Right forelimb (tissue), 1 donor: ENCODE measurements around the gene ARIH1.

Source experiments
- DNase-seq: peaks from one replicate; pipeline ENCODE4 v3.0.0-alpha.2; 2018

Gene ARIH1

GRCh38 chr15:72487070-72487797, 13.1 kb downstream of the ARIH1 start:
- no peak for DNase-seq

- DNase-seq: no peak
Observed at GRCh38 chr15:72488558-72488957, 14.4 kb downstream of the ARIH1 start.

GRCh38 chr15:72489943-72490554, 15.9 kb downstream of the ARIH1 start:
- no peak for DNase-seq

GRCh38 chr15:72491768-72492167, 17.6 kb downstream of the ARIH1 start:
- DNase-seq: no peak

GRCh38 chr15:72492733-72493132, 18.6 kb downstream of the ARIH1 start:
- no peak for DNase-seq

- DNase-seq: no peak
Observed at GRCh38 chr15:72493220-72493619, 19.1 kb downstream of the ARIH1 start.

- no peak for DNase-seq
Observed at GRCh38 chr15:72495007-72495406, 20.9 kb downstream of the ARIH1 start.

GRCh38 chr15:72496783-72497182, 22.7 kb downstream of the ARIH1 start:
- no peak for DNase-seq

GRCh38 chr15:72497402-72497801, 23.3 kb downstream of the ARIH1 start:
- DNase-seq: no peak

- no peak for DNase-seq
Observed at GRCh38 chr15:72502220-72502809, 28.2 kb downstream of the ARIH1 start.

- DNase-seq: no peak
Observed at GRCh38 chr15:72503147-72503546, 29.0 kb downstream of the ARIH1 start.

- DNase-seq: no peak
Observed at GRCh38 chr15:72507402-72508092, 33.4 kb downstream of the ARIH1 start.

- no peak for DNase-seq
Observed at GRCh38 chr15:72509484-72509883, 35.4 kb downstream of the ARIH1 start.

GRCh38 chr15:72511536-72511935, 37.4 kb downstream of the ARIH1 start:
- no peak for DNase-seq

GRCh38 chr15:72515591-72516389, 41.7 kb downstream of the ARIH1 start:
- DNase-seq: no peak

- DNase-seq: no peak
Observed at GRCh38 chr15:72516777-72517176, 42.6 kb downstream of the ARIH1 start.

- no peak for DNase-seq
Observed at GRCh38 chr15:72521682-72522081, 47.6 kb downstream of the ARIH1 start.

GRCh38 chr15:72532991-72533601, 59.0 kb downstream of the ARIH1 start:
- DNase-seq: no peak

- no peak for DNase-seq
Observed at GRCh38 chr15:72534523-72534922, 60.4 kb downstream of the ARIH1 start.

GRCh38 chr15:72535911-72536310, 61.8 kb downstream of the ARIH1 start:
- DNase-seq: no peak

GRCh38 chr15:72536506-72536905, 62.4 kb downstream of the ARIH1 start:
- no peak for DNase-seq

GRCh38 chr15:72538931-72539330, 64.8 kb downstream of the ARIH1 start:
- DNase-seq: no peak
